A172 (cell line): ENCODE results near the gene ABI3BP. TPM values are rescaled to one million over a fixed set of nuclear protein-coding genes. Genes with fewer than 3 reads are reported as not detected.

Experiments
- DNase-seq: peaks from one replicate; pipeline ENCODE4 v3.0.0-alpha.2; 2015; ENCODE audit warnings: low spot score
- total RNA-seq: library from RNA; depleted of rRNA; stranded (reverse); fragments of >200 nt; shearing (Covaris generic); gene quantifications from 2 replicates; pipeline ENCODE4 v1.2.3, GENCODE V29; 2014

Gene ABI3BP
- total RNA-seq, 1 experiment from 2014 or later: 11.5 TPM

DNA sequence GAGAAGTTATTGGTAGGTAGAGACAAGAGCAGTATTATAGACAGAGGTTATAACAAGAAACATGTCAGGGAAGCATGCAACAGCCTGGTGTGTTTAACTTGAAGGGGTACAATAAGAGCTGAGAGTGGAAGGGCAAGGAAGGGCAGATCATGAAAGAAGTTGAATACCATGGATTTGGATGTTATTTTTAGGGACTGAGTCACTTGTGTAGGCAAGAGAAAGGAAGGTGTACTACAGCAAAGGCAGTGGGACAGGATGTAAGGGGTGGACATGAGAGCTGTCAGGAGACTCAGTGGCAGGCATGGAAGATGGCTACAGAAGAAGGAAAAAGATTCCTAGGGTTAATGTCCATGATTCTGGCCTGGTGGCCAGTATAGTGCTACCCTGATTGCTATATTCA, 217.6 kb downstream of the ABI3BP start:
- no peak for DNase-seq

DNA sequence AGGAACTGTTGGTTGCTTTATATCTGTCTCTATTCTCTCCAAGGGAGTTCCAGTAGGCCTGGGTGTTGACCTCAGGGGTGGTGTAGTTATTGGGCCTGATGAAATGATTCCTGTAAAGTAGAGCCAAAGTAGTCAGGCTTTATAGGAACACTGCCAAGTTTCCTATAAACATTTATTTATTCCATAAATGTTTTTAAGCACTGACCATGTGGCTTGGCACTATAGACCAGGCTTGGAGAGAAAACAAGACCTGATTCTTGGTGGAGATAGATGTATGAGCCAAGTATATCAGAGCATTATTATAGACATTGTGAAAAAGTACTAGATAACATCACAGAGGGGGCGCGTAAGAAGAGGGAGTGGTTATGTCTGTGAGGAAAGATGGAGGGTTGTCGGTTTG, 218.0 kb downstream of the ABI3BP start:
- no peak for DNase-seq

DNA sequence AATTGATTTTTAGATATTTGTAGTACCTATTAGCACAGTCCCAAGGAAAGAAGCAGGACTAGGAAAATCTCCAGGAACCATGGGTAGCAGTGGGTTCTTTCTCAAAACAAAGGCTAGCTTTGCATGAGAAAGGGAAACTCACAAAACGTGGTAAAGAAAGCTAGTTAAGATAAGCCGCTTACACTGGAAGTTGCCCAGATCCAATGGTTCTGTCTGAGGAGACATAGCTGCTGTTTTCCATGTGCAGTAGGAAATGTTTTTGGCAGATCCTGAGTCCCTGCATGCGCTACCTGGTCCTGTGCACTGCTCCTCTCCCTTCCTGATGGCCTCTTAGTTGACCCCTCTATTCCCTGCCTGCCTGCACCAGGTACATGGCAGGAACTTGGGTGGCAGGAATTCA, 223.5 kb downstream of the ABI3BP start:
- DNase-seq: no peak

DNA sequence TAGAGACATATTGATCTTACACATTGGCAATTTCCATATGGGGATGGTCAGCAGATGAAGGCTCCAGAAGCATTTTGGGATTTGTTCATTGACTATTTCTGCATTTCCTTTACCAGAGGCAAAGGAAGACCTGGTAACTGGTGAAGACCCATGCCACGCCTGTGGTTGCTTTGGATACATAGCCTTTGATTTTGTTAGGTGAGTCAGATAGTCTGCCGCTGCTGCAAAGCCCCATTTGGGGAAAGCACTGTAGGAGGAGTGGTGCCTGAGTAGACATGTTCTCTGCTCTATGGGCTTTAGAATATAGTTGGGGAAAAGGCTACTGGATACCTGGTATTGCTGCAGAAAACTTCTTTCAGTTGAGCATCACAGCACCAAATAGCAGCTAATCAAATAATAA, 227.2 kb downstream of the ABI3BP start:
- no peak for DNase-seq

DNA sequence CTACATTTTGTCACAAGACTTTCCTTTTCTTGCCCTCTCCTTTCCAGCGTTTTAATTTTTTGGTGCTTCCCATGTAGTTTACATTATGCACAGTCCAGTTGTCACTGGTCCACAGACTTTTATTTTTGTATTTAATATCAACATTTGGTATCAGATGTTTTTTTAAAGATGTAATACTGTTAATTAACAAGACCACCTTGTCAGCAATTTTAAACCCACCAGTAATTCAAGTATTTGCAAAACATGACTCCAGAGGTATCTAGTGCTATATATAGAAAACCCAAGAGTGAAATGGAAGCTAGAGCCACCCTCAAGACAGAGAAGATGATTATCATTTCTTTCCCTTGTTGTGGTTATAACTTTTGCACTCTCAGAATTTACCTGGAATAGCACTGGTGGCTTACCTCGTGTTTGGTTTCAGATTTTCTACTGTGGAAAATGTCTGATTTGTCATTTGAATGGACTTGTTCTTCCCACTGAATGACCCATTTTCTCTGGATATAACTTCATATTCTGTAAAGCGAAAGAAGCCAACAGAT, 227.7 kb downstream of the ABI3BP start:
- no peak for DNase-seq

DNA sequence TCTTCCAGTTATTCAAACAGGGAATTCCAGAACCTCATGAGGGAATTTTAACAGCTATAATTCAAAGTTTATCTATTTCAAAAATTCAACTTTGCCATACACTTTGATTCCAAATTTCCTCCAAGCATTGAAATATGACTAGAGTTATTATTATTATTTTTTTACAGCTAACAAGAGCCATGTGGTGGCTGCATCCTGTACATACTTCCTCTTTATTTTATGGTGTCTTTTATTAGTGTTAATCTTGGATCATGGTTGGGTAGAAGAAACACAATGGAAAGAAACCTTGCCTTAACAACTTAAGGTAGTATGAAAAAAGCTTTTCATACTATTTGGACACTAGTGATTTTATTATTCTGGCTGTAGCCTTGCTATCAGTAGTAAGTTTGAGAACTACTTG, 231.3 kb downstream of the ABI3BP start:
- DNase-seq: no peak

DNA sequence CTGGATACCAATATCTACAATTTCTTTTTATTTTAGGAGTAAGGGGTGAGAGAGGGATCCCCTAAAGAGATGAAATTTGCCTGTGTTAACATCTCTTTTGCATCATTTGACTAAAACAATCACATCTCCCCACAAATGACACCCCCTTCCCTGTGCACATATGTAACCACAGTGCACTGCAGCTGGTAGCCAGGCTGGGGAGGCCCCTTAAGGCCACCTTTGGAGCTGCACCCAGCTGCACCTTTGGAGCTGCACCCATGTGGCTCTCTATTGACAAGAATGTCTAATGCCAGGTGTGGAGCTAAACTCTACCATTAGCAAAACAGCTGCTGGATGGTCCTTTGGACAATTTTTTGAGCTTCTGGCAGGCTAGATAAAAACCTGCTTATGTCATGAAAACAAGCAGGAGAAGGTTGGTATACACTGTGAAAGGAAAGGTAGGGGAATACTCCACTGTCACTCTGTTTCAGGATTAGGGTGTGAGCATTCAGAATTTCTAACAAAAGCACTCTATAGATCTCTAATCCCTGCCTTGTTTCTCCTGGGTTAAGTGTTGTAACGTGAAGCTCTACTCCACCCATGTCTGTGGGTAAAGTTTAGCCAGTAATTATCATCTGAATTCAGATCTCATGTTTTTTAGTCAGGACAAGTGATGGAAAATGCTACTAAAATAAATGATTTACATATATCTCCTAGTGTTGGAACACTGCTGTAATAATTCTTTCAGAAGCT, 231.8 kb downstream of the ABI3BP start:
- no peak for DNase-seq

DNA sequence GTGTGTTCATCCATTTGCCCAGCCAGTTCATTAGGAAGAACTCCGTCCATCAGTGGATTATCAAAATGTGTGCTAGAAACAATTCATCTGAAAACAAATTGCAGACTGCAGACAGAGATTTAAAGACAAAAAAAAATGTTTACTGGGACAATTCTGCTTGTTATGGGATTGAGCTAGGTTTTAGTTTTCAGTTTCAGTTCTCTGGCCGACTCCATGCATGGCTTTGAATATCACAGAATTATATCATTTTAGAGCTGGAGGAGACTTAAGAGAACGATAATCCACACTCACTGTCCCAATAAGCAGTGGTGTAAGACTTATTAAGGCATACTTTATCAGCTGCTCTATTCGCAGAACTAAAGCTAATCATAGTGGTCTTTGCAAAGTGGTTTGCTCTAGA, 232.8 kb downstream of the ABI3BP start:
- DNase-seq: no peak

DNA sequence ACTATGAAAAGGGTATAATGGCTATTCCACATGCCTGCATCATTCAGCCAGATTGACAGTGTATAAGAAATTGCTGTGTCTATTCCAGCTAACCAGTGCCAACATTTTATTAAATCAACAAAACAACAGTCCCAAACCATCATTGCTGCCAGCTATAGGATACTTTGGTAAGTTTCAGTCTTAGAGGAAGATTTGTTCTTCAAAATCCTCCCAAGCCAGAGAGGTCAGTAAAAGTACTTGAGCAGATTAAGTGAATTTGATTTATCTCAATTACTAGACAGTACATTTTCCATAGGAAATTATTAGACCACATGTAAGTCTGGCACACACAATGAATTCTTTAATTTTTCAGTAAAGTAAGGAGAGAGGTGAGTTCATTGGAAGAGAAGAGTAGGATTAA, 233.3 kb downstream of the ABI3BP start:
- no peak for DNase-seq

DNA sequence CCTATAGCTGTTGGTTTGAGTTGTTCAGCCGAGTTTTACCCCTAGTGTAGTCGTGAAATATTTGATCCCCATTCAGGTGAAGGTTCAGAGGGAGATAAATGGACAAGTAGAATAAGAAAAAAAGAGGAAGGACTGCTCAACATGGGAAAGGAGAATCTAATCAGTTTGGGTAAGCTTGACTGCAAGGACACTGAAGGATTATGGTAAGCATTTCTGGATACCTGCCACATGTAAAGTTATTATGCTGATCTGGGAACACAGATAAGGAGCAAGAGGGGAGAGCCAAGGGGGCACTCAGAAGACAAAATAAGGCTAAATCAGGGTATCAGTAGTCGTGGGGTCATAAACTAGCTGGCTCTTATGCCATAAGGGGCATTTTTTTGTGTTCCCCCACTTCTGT, 234.1 kb downstream of the ABI3BP start:
- no peak for DNase-seq

DNA sequence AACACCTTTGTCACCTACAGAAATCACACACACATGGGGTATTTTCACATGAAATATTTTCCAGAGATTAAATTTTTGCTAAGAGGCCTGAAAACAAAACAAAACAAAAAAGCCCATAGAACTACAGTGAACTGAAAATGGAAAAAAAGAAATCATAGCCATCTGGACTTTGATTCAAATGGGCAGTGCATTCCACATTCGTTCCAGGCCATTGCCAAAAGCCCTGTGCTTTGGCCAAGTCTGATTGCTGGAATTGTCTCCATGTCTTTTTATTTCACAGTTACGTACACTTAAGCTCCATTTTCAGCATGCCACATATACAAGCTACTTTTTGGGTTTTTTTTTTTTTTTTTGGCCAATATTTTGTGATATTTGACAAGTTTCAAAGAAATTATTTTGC, 236.8 kb downstream of the ABI3BP start:
- no peak for DNase-seq

DNA sequence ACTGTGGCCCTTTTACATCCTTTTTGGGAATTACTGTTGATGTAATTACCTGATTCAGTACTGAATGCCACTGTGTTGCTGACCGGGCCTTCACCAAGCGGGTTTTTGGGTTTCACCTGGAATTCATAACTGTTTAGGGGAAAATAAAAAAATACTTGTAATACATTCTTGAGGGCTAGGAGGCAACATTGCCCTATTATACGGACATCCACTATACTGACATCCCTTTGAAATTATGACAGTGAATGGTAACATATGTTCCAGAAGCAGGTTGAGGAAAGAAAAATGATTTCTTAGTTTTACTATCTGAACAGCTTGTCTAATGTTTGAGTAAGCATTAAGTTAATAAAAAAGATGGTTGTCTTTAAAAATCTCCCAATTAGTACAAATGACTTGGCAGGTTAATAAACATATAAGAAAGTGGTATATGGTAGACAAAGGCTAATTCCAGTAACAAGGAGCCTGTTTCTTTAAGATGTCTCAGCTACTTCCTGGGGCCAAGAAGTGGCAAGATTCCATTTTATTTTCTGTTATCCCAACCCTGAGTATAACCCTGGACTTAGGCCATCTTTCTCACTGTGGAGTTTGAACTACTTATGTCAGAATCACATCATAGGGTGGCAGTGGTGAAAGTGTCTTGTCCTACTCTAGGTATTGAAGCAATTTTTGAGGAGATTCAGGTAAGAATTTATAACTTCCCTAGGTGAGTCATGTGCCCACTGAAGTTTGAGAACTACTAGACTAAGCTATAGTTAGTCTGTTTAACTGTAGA, 238.5 kb downstream of the ABI3BP start:
- no peak for DNase-seq

DNA sequence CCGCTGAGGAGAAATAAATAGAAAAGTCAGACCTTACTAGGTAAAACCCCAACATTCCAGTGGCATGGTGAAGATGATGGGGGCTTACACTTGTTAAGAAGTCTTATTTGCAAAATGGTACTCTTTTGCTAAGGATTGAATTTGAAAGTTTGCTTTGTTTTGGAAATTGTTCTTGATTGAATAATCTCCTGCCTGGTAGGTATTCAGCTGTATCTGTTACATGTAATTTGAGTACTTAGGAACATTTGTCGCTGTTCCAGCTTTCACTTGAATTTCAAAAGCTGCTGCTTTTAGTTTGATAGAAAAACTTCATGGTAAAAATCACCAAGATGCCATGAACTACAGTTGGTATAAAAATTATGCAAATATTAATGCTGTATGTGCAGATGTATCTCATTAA, 239.4 kb downstream of the ABI3BP start:
- DNase-seq: no peak

DNA sequence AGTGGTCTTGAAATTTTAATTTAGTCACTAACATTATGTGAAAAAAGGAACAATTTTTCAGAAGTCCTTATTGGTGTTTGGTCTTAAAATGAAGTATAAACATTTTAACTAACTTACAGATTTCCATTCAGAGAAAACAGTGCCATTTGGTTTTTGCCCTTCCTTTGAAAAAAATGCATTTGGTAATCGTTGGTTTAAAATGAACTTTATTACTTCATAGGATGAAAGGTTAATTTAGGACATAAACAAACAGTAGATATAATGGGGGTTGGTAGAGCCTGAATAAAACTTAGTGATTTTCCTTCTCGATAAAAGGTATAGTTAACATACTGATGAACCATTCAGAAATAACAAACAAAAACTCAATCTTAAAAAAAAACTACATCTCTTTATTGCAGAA, 244.3 kb downstream of the ABI3BP start:
- no peak for DNase-seq

DNA sequence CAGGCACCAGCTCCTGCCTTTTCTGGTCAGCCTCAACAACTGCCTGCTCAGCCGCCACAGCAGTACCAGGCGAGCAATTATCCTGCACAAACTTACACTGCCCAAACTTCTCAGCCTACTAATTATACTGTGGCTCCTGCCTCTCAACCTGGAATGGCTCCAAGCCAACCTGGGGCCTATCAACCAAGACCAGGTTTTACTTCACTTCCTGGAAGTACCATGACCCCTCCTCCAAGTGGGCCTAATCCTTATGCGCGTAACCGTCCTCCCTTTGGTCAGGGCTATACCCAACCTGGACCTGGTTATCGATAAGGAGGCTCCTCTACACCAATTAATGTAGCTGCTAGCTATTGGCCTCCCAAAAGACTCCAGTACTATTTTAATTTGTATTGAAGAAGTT, 245.0 kb downstream of the ABI3BP start:
- no peak for DNase-seq

DNA sequence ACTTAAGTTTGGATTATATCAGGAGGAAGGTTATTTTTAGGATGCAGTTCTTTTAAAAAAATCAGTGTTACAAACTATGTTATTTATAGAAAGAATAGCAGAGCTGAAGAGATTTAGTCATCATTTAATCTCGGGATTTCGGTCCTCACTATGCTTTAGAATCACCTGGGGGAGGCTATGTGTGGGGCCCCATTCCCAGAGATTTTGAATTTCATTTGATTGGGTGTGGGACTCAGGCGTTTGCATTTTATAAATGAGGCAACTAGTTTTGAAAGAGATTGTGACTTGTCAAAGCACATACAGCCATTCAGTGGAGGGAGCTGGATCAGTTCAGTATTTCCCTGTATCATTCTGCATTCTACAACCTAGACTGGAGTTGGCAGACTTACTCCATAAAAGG, 247.1 kb downstream of the ABI3BP start:
- no peak for DNase-seq

DNA sequence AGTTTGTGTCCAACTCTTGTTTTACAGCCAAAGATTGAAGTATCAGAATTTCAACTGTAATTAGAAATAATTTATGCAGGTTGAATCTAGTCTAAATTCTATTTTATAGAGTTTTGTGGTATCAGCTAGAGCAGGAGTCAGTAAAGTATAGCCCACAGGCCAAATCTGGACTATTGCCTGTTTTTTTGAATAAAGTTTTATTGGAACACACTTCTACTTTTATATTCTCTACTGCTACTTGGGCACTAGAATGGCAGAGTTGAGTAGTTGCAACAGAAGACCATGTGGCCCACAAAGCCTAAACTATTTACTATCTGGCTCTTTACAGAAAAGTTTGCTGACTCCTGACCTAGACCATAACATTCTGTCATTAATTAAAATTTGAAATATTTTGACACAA, 247.6 kb downstream of the ABI3BP start:
- no peak for DNase-seq

DNA sequence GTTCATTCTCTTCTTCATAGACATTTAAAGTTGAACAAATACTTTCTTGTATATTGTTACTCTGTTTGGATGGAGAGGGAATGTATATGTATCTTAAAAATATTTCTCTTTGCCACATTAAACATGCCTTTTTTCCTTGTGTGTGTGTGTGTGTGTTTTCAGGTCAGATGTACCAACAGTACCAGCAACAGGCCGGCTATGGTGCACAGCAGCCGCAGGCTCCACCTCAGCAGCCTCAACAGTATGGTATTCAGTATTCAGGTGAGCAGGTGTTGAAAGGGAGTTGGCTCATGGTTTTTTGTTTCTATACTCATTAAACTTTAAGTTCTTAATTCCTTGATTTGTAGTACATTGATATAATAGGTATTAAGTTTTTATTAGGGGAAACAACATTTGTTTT, 248.6 kb downstream of the ABI3BP start:
- DNase-seq: no peak

DNA sequence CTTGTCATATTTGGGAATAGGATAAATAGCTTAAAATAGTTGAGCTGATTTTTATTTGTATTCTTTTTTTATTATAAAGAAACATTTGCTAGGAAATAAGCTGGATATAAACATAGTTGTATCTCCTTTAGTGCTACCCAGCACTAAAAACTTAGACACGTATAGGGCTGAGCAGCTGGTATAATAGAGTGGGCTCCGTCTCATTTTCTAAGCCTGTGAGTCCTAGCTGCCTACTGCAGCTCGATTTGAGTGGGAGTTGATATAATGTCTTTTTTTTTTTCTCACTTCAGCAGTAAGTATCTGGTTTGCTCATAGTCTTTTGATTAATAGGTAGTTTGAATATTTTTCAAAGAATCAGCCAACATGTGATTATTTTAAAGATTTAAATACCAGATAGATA, 249.7 kb downstream of the ABI3BP start:
- DNase-seq: no peak

DNA sequence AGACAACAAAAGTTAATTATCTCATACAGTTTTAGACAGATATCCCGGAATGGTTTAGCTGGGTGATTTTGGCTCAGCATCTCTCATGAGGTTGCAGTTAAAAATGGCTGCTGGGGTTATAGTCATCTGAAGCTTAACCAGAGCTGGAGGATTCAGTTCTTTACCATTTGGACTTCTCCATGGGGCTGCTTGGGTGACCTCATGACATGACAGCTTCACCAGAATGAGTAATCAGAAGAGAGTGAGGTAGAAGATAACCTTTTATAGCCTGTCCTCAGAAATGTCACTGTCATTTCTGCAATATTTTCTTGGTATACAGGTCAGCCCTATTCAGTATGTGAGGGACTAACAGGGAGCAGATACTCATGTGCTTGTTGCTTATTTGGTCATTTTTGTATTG, 253.0 kb downstream of the ABI3BP start:
- DNase-seq: no peak

DNA sequence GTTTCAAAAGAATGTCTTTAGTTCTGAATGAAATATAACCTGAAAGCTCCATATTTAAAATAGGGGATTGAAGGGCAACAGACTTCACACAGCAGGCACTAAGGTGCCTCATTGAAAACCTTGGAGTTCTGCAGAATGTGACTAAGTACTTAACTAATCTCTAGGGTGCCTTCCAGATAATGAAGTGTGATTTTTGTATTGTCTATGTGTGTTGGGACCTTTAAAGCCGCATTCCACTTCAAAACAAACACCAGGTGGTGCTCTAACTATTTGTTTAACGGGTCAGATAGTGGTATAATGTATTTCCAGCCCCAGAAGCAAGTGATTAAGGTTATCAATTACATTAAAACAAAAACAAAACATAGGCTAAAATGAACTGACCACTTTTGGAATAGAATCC, 255.9 kb downstream of the ABI3BP start:
- peak; percentile 32 for DNase-seq

DNA sequence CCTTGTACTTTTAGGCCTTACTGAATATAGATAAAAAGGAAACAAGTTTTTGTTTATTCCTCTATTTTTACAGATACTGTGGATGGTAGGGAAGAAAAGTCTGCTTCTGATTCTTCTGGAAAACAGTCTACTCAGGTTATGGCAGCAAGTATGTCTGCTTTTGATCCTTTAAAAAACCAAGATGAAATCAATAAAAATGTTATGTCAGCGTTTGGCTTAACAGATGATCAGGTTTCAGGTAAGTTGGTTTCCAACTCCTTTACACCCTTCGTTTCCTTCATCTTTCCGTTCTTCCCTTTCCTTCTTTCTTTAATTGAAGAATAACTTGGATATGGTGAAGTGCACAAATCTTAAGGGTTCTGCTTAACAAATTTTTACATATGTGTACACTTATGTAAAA, 260.8 kb downstream of the ABI3BP start:
- no peak for DNase-seq

DNA sequence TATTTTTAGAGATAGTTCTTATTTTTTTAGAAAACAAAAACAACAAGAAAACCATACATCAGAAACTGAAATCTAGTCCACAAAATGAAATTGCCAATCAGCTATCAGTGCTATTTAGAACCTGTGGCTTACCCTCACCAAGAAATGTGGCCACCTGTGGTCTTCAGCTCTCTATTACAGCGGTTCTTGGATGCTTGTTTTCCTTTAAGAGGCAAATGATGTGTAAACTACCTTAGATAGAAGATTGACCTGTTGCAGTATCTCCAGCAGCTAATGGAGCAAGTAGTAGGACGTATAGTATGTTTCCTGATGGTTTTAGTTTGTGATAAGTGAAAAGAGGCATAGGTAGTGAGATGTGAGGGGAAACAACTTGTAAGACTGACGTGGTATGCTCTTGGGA, 262.7 kb downstream of the ABI3BP start:
- DNase-seq: no peak
